ENCODE data around the gene PCDHA11.
"Not testable (repeated sequence)": the region's sequence is repeated elsewhere in the genome, so short reads cannot be mapped to it uniquely, and the experiment has no call there.

The PCDHA11 gene

DNA sequence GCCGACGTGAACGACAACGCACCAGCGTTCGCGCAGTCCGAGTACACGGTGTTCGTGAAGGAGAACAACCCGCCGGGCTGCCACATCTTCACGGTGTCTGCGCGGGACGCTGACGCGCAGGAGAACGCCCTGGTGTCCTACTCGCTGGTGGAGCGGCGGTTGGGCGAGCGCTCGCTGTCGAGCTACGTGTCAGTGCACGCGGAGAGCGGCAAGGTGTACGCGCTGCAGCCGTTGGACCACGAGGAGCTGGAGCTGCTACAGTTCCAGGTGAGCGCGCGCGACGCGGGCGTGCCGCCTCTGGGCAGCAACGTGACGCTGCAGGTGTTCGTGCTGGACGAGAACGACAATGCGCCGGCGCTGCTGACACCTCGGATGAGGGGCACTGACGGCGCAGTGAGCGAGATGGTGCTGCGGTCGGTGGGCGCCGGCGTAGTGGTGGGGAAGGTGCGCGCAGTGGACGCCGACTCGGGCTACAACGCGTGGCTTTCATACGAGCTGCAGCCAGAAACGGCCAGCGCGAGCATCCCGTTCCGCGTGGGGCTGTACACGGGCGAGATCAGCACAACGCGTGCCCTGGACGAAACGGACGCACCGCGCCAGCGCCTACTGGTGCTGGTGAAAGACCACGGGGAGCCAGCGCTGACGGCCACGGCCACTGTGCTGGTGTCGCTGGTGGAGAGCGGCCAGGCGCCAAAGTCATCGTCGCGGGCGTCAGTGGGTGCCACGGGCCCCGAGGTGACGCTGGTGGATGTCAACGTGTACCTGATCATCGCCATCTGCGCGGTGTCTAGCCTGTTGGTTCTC, 18.7 kb upstream of the PCDHA11 start:
- DNase-seq, result not testable (repeated sequence)

DNA sequence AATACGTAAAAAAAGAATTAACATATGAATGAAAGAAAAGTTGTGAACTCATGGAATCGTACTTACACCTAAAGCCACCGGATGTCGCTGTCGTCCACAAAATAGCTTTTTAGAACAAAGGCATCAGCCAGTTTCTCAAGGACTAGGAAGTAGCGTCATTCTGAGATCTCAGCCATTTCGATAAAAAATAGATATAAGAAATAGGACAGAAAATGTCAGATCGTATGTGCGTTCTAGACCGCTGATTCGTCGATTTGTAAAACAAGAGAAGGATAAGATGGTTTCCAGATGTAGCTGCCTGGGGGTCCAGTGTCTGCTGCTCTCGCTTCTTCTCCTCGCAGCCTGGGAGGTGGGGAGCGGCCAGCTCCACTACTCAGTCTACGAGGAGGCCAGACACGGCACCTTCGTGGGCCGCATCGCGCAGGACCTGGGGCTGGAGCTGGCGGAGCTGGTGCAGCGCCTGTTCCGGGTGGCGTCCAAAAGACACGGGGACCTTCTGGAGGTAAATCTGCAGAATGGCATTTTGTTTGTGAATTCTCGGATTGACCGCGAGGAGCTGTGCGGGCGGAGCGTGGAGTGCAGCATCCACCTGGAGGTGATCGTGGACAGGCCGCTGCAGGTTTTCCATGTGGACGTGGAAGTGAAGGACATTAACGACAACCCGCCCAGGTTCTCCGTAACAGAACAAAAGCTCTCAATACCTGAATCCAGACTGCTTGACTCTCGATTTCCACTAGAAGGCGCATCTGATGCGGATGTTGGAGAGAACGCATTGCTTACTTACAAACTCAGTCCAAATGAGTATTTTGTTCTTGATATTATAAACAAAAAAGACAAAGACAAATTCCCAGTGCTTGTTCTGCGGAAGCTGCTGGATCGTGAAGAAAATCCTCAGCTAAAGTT, 12.7 kb upstream of the PCDHA11 start, which contains the start of gene PCDHA10:
Gene PCDHA10, plus strand, starts transcription at position 126 of the 903 bp plus-strand sequence. Its CDS starts 152 bp downstream, at position 278.
- DNase-seq, result no peak

DNA sequence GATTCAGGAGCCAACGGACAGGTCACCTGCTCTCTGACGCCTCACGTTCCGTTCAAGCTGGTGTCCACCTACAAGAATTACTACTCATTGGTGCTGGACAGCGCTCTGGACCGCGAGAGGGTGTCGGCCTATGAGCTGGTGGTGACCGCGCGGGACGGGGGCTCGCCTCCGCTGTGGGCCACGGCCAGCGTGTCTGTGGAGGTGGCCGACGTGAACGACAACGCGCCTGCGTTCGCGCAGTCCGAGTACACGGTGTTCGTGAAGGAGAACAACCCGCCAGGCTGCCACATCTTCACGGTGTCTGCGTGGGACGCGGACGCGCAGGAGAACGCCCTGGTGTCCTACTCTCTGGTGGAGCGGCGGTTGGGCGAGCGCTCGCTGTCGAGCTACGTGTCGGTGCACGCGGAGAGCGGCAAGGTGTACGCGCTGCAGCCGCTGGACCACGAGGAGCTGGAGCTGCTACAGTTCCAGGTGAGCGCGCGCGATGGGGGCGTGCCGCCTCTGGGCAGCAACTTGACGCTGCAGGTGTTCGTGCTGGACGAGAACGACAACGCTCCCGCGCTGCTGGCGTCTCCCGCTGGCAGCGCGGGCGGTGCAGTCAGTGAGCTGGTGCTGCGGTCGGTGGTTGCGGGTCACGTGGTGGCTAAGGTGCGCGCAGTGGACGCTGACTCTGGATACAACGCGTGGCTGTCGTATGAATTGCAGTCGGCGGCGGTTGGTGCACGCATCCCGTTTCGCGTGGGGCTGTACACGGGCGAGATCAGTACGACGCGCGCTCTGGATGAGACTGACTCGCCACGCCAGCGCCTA, 11.4 kb upstream of the PCDHA11 start:
- no peak for DNase-seq

DNA sequence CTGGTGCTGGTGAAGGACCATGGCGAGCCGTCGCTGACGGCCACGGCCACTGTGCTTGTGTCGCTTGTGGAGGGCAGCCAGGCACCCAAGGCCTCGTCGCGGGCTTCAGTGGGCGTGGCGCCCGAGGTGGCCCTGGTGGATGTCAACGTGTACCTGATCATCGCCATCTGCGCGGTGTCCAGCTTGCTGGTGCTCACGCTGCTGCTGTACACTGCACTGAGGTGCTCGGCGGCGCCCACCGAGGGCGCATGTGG, 10.8 kb upstream of the PCDHA11 start:
- DNase-seq, result no peak

DNA sequence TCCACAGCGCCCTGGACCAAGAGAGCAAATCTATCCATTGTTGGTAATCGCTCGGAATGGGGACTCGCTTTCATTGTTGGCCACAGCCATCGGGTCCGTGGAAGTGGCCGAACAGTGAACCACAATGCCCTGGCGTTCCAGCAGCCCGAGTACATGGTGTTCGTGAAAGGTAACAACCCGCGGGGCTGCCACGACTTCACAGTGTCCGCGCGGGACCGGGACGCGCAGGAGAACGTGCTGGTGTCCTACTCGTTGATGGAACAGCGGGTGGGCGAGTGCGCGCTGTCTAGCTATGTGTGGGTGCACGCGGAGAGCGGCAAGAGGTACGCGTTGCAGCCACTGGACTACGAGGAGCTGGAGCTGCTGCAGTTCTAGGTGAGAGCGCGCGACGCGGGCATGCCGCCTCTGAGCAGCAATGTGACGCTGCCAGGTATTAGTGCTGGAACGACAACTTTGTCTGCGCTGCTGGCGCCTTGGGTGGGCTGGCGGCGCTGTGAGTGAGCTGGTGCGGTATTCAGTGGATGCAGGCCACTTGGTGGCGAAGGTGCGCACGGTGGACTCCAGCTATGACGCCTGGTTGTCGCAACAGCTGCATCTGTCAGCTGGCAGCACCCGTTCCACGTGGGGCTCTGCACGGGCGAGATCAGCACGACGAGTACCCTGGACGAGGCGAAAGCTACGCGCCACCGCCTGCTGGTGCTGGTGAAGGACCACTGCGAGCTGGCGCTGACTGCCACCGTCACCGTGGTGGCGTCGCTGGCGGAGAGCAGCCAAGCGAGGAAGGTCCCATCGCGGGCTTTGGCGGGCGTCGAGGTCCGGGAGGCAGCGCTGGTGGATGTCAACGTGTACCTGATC, 6.1 kb upstream of the PCDHA11 start:
- DNase-seq, result no peak

DNA sequence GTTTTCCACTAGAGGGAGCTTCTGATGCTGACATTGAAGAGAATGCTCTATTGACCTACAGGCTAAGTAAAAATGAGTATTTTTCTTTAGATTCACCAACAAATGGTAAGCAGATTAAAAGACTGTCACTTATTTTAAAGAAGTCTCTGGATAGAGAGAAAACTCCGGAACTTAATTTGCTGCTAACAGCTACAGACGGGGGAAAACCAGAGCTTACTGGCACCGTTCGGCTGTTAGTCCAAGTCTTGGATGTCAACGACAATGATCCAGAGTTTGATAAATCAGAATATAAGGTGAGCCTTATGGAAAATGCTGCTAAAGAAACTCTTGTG, 764 bp downstream of the PCDHA11 start:
- no peak for DNase-seq

DNA sequence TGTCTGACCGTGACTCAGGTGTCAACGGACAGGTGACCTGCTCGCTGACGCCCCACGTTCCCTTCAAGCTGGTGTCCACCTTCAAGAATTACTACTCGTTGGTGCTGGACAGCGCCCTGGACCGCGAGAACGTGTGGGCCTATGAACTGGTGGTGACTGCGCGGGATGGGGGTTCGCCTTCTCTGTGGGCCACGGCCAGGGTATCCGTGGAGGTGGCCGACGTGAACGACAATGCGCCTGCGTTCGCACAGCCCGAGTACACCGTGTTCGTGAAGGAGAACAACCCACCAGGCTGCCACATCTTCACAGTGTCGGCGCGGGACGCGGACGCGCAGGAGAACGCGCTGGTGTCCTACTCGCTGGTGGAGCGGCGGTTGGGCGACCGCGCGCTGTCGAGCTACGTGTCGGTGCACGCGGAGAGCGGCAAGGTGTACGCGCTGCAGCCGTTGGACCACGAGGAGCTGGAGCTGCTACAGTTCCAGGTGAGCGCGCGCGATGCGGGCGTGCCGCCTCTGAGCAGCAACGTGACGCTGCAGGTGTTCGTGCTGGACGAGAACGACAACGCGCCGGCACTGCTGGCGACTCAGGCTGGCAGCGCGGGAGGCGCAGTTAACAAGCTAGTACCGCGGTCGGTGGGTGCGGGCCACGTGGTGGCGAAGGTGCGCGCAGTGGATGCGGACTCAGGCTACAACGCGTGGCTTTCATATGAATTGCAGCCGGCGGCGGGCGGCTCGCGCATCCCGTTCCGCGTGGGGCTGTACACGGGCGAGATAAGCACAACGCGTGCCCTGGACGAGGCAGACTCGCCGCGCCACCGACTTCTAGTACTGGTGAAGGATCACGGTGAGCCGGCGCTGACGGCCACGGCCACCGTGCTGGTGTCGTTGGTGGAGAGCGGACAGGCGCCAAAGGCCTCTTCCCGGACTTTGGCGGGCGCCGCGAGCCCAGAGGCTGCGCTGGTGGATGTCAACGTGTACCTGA, 1.8 kb downstream of the PCDHA11 start:
- no peak for DNase-seq

DNA sequence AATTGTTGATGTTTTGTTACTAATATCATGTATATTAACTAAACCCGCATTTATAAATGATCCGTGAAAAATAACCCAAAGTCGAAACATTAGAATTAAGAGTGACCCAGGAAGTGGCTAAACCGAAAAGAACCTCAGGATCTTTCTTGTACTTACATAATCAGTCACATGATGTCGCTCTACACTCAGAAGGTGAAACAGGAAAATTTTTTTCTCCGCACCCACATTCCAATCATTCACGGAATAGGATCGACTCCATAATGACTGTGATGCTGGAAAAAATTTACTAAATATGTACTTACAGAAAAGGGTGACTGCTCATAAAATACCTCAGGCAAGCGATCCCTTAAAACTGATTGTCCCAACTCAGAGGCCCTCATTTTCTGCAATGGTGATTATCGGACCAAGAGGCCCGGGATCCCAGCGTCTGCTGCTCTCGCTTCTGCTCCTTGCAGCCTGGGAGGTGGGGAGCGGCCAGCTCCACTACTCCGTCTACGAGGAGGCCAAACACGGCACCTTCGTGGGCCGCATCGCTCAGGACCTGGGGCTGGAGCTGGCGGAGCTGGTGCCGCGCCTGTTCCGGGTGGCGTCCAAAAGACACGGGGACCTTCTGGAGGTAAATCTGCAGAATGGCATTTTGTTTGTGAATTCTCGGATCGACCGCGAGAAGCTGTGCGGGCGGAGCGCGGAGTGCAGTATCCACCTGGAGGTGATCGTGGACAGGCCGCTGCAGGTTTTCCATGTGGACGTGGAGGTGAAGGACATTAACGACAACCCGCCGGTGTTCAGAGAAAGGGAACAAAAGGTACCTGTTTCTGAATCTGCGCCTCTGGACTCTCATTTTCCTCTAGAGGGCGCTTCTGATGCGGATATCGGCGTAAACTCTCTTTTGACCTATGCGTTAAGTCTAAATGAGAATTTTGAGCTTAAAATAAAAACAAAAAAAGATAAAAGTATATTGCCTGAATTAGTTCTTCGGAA, 6.6 kb downstream of the PCDHA11 start, which contains the start of gene PCDHA12:
Gene PCDHA12, plus strand, starts transcription at position 224 of the 981 bp plus-strand sequence. Its CDS starts 165 bp downstream, at position 389.
- no peak for DNase-seq

DNA sequence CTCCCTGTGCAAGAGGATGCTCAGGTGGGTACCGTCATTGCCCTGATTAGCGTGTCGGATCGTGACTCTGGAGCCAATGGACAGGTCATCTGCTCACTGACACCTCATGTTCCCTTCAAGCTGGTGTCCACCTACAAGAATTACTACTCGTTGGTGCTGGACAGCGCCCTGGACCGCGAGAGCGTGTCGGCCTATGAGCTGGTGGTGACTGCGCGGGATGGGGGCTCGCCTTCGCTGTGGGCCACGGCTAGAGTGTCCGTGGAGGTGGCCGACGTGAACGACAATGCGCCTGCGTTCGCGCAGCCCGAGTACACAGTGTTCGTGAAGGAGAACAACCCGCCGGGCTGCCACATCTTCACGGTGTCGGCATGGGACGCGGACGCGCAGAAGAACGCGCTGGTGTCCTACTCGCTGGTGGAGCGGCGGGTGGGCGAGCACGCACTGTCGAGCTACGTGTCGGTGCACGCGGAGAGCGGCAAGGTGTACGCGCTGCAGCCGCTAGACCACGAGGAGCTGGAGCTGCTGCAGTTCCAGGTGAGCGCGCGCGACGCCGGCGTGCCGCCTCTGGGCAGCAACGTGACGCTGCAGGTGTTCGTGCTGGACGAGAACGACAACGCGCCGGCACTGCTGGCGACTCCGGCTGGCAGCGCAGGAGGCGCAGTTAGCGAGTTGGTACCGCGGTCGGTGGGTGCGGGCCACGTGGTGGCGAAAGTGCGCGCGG, 7.9 kb downstream of the PCDHA11 start:
- not testable (repeated sequence) for DNase-seq

DNA sequence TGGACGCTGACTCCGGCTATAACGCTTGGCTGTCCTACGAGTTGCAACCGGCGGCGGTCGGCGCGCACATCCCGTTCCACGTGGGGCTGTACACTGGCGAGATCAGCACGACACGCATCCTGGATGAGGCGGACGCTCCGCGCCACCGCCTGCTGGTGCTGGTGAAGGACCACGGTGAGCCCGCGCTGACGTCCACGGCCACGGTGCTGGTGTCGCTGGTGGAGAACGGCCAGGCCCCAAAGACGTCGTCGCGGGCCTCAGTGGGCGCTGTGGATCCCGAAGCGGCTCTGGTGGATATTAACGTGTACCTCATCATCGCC, 8.5 kb downstream of the PCDHA11 start:
- no peak for DNase-seq

DNA sequence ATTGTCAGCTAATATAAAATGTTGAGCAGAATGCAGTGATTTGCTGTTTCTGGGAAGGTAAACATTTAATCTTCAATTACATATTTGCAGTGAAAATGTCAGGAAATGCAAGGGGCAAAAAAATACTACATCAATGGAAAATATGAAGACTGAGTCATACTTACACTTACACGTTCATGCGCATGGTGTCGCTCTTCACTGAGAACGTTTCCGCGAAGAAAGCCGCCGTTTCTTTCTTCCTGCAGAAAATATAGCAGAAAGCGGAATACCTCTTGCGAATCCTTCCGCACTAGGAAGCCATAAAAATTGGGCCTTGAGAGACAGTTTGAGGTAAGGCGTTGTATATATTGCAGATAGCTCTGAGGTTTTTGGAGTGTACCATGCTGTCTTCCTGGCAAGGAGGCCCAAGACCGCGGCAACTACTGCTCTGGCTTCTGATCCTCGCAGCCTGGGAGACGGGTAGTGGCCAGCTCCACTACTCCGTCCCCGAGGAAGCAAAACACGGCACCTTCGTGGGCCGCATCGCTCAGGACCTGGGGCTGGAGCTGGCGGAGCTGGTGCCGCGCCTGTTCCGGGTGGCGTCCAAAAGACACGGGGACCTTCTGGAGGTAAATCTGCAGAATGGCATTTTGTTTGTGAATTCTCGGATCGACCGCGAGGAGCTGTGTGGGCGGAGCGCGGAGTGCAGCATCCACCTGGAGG, 13.3 kb downstream of the PCDHA11 start, which contains the start of gene PCDHA13:
Gene PCDHA13, plus strand, starts transcription at position 236 of the 702 bp plus-strand sequence. Its CDS starts 145 bp downstream, at position 381.
- DNase-seq, result no peak

DNA sequence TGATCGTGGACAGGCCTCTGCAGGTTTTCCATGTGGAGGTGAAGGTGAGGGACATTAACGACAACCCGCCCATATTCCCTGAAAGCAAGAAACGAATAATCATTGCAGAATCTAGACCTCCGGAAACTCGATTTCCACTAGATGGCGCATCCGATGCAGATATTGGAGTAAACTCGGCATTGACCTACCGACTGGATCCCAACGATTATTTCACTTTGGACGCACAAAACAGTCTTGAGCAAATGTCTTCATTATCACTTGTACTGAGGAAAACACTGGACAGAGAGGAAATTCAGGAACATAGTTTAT, 13.8 kb downstream of the PCDHA11 start:
- no peak for DNase-seq

DNA sequence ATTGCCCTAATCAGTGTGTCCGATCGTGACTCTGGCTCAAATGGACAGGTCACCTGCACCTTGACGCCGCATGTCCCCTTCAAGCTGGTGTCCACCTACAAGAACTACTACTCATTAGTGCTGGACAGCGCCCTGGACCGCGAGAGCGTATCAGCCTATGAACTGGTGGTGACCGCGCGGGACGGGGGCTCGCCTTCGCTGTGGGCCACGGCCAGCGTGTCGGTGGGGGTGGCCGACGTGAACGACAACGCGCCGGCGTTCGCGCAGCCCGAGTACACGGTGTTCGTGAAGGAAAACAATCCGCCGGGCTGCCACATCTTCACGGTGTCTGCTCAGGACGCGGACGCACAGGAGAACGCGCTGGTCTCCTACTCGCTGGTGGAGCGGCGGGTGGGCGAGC, 14.6 kb downstream of the PCDHA11 start:
- no peak for DNase-seq

DNA sequence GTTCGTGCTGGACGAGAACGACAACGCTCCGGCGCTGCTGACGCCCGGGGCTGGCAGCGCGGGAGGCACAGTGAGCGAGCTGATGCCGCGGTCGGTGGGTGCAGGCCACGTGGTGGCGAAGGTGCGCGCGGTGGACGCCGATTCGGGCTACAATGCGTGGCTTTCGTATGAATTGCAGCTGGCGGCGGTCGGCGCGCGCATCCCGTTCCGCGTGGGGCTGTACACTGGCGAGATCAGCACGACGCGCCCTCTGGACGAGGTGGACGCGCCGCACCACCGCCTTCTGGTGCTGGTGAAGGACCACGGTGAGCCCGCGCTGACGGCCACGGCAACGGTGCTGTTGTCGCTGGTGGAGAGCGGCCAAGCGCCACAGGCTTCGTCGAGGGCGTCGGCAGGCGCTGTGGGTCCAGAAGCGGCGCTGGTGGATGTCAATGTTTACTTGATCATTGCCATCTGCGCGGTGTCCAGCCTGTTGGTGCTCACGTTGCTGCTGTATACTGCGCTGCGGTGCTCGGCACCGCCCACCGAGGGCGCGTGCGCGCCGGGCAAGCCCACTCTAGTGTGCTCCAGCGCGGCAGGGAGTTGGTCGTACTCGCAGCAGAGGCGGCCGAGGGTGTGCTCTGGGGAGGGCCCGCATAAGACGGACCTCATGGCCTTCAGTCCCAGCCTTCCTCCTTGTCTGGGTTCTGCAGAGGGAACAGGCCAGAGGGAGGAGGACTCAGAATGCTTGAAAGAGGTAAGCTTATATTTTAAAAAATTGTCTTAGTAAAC, 15.4 kb downstream of the PCDHA11 start:
- DNase-seq, result no peak

DNA sequence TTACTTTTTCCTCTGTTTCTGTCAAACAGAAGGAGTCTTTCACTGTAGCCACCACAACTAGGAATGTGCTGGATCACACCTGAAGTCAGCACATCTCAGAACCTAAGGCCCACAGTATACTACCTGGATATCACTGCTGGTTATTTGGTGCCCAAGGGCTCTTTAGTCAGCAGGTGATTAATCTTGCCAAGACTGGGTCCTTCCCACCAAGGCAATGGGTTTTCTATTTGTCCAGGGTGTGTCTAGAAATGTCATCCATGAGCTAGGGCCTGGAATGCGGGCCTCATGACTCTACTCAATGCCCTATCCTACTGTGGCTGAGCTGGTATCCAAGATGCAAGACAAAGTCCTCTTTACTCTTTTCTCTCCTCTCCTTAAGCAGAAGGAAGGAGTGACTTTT, 47.6 kb downstream of the PCDHA11 start:
- DNase-seq, result no peak

Measured in stimulated activated CD4-positive, alpha-beta T cell treated with anti-CD3 and anti-CD28 coated beads, Interleukin-15, amount 100 ng/mL, for 24 hours (primary cell).